Activated T-cell treated with anti-CD3 and anti-CD28 coated beads, Interleukin-2, amount 50 U/mL, for 24 hours (primary cell): Measurements from ENCODE around the gene PSKH1.
"Not testable (repeated sequence)": the region's sequence is repeated elsewhere in the genome, so short reads cannot be mapped to it uniquely, and the experiment has no call there.

Source experiments
- DNase-seq: peaks from one replicate; pipeline ENCODE4 v3.0.0-alpha.2; 2020
- H3K27ac Mint-ChIP-seq: 2 replicates; pipeline ENCODE4 v1.8.0; 2020; ENCODE audit warnings: mild to moderate bottlenecking, mixed read lengths
- H3K27me3 Mint-ChIP-seq: 2 replicates; pipeline ENCODE4 v1.8.0; 2020; ENCODE audit warnings: mixed read lengths
- H3K36me3 Mint-ChIP-seq: 2 replicates; pipeline ENCODE4 v1.8.0; 2020; ENCODE audit warnings: low read depth, mixed read lengths
- H3K4me1 Mint-ChIP-seq: 2 replicates; pipeline ENCODE4 v1.8.0; 2020; ENCODE audit warnings: low read depth, mixed read lengths
- H3K4me3 Mint-ChIP-seq: 2 replicates; pipeline ENCODE4 v1.8.0; 2020; ENCODE audit warnings: mild to moderate bottlenecking, moderate library complexity, mixed read lengths
- H3K9me3 Mint-ChIP-seq: 2 replicates; pipeline ENCODE4 v1.8.0; 2020; ENCODE audit warnings: mixed read lengths

The PSKH1 gene

GRCh38 chr16:67971111-67971510, 78.1 kb downstream of the PSKH1 start:
- H3K4me1 Mint-ChIP-seq: peaks cover 25% of the 10 kb centered on the region

GRCh38 chr16:67972285-67972684, 79.2 kb downstream of the PSKH1 start:
- H3K9me3 Mint-ChIP-seq, H3K27ac Mint-ChIP-seq, H3K27me3 Mint-ChIP-seq, H3K36me3 Mint-ChIP-seq, H3K4me3 Mint-ChIP-seq, DNase-seq: not testable (repeated sequence)
- H3K4me1 Mint-ChIP-seq: peaks cover 13% of the 10 kb centered on the region

More at GRCh38 chr16:67971111-67971510, 78.1 kb downstream of the PSKH1 start:
- Mint-ChIP-seq H3K27ac (no peak overlapping the region), H3K36me3 (peaks cover 7% of the 10 kb centered on the region), H3K4me3 (no peak overlapping the region), H3K27me3 (no peaks in the 10 kb centered on the region), H3K9me3 (no peaks in the 10 kb centered on the region)
- no peak for DNase-seq

GRCh38 chr16:67975321-67976105, 82.5 kb downstream of the PSKH1 start:
- Mint-ChIP-seq H3K36me3 (no peaks in the 10 kb centered on the region), H3K27ac (no peak overlapping the region), H3K27me3 (no peaks in the 10 kb centered on the region), H3K9me3 (no peaks in the 10 kb centered on the region), H3K4me3 (no peak overlapping the region), H3K4me1 (peaks cover under 1% of the 10 kb centered on the region)
- DNase-seq: no peak

DNA sequence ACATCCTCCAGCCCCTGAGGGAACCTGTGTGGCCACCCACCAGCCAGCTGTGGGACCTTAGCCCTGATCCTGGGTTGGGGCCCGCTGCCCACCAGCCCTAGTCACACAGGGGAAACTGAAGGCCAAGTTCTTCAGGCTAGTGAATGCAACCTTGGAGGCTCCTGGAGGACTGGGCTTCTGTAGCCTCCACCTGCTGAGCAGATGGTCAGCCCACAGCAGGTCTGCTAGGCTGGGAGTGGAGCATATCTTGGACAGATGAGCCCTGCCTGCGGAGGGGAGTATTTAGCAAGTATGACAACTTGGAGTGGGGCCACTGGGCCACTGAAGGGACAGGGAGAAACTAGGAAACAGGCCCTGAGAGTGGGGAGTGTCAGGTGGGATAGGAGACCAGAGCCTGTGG, 83.2 kb downstream of the PSKH1 start:
- no peak overlapping the region for H3K27ac Mint-ChIP-seq
- H3K4me3 Mint-ChIP-seq: no peak overlapping the region

DNA sequence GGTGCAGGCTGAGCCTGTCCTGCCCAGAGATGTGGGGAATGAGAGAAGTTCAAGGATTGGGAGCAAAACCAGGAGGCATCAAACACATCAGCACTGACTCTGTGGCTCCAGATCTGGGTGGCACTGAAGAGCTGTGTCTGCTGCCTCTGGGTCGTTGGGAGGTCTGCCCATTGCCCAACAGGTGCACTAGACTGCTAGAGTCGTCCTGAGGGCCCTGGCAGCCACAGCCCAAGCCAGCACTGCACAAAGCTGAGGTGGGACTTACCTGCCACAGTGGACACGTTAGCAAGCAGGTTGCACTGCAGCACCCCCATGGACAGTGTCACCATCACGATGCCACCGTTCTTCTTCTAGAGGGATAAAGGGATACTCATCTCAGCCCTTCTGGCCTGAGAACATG, 84.0 kb downstream of the PSKH1 start:
- Mint-ChIP-seq H3K36me3 (no peaks in the 10 kb centered on the region), H3K9me3 (no peaks in the 10 kb centered on the region), H3K27me3 (no peaks in the 10 kb centered on the region), H3K4me3 (no peak overlapping the region), H3K4me1 (peaks cover 1% of the 10 kb centered on the region), H3K27ac (no peak overlapping the region)
- no peak for DNase-seq

More for the DNA sequence above, 83.2 kb downstream of the PSKH1 start:
- Mint-ChIP-seq H3K4me1 (peaks cover 1% of the 10 kb centered on the region), H3K36me3 (no peaks in the 10 kb centered on the region), H3K9me3 (no peaks in the 10 kb centered on the region), H3K27me3 (no peaks in the 10 kb centered on the region)
- no peak for DNase-seq

DNA sequence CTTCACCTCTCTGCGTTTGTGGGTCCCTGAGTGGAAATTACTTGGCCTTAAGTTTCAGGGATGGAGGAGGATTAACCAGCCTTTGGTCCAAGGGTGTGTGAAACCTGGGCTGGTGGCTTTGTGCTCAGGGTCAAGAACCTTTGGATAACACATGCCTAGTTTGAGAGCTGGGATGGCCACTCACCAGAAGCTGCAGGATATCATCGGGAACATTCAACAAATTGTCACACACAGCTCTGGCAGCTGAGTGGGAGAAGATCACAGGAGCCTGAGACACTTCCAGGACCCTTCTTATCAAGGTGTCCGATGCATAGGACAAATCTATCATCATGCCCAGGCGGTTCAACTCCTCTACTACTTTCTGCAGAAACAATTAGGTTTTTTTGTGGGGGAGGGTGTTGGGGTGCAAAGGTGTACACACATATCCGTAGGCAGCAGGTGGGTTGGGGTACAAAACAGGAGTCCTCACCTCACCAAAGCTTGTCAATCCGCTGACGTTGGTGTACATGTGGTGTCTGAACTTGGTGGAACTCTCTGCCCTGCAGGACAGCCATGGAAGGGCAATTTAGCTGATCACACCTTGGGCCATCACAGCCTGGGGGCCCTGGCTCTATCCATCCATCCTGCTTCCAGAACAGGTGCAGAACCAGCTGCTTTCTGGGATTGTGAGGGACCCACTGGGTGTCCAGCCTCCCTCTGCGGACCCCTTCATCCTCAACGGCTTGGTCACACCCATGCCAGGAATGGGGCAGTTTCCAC, 84.6 kb downstream of the PSKH1 start:
- no peak overlapping the region for H3K27ac Mint-ChIP-seq
- DNase-seq: no peak
- H3K36me3 Mint-ChIP-seq: no peaks in the 10 kb centered on the region
- H3K4me1 Mint-ChIP-seq: peaks cover 2% of the 10 kb centered on the region
- no peak overlapping the region for H3K4me3 Mint-ChIP-seq
- no peaks in the 10 kb centered on the region for H3K27me3 Mint-ChIP-seq
- H3K9me3 Mint-ChIP-seq: no peaks in the 10 kb centered on the region
